Kidney tubule cell (primary cell): Measurements from ENCODE around the gene MTARC1.

ENCODE experiments used
- DNase-seq: peaks from one replicate; pipeline ENCODE4 v3.0.0-alpha.2; 2018; ENCODE audit warnings: low spot score

MTARC1 gene

GRCh38 chr1:220833436-220833835 lies 46.7 kb downstream of the MTARC1 start:
- no peak for DNase-seq

- no peak for DNase-seq
Observed at GRCh38 chr1:220834155-220834870, 47.6 kb downstream of the MTARC1 start.
